Measurements from ENCODE around the gene PSMD1. TPM values are rescaled to one million over a fixed set of nuclear protein-coding genes. Genes with fewer than 3 reads are reported as not detected.

The PSMD1 gene
- total and polyA plus RNA-seq, 12 donors = 39.8 to 113 (median 94.0) TPM

GRCh38 chr2:231168460-231169139 lies 111.9 kb downstream of the PSMD1 start:
- no peaks in the 10 kb centered on the region for H3K9me3 ChIP-seq
- peaks cover 0 to 87% (median 43%) of the 10 kb centered on the region in 9 donors for H3K36me3 ChIP-seq
- 75 to 77% methylated on average over 4 of the region's 4 CpGs for WGBS, 2 donors

DNA sequence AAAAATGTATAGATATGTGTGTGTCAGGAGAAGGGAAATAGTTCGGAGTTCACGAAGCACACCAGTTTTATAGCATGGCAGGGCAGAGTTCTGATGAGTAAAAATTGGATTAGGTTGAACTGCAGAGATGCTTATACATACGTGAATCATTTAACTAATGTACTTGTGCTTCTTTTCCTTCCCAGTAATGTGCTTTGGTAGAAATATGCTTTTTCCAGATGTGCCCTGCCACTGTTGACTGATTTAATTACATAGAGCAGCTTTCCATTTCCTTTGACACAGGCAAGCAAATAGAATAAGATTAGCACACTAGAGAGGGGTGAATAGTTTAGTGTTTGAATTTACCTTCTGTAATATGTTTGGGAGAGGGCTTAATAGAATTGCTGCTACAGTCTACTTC lies 112.8 kb downstream of the PSMD1 start:
- intact Hi-C loops (cut with DNase I) = no loop called here
- 50 to 58% methylated on average over 3 of the region's 3 CpGs for WGBS, 2 donors
- Histone ChIP-seq H3K4me3 (no peak overlapping the region), H3K36me3 (peaks cover 0 to 83% (median 39%) of the 10 kb centered on the region in 9 donors), H3K27ac (peak overlapping the region in 4 of 10 donors; percentile 0 to 42 (median 22)), H3K9me3 (no peaks in the 10 kb centered on the region), H3K27me3 (no peaks in the 10 kb centered on the region), H3K4me1 (peaks cover 0 to 40% (median 19%) of the 10 kb centered on the region in 9 donors)
- ATAC-seq (peak in 1 of 8 donors; percentile 34), DNase-seq (no peak)
- TF ChIP-seq, protein P1, sequence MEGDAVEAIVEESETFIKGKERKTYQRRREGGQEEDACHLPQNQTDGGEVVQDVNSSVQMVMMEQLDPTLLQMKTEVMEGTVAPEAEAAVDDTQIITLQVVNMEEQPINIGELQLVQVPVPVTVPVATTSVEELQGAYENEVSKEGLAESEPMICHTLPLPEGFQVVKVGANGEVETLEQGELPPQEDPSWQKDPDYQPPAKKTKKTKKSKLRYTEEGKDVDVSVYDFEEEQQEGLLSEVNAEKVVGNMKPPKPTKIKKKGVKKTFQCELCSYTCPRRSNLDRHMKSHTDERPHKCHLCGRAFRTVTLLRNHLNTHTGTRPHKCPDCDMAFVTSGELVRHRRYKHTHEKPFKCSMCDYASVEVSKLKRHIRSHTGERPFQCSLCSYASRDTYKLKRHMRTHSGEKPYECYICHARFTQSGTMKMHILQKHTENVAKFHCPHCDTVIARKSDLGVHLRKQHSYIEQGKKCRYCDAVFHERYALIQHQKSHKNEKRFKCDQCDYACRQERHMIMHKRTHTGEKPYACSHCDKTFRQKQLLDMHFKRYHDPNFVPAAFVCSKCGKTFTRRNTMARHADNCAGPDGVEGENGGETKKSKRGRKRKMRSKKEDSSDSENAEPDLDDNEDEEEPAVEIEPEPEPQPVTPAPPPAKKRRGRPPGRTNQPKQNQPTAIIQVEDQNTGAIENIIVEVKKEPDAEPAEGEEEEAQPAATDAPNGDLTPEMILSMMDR (IDR thresholded peaks at IDR 0.05) = no peak

More at GRCh38 chr2:231168460-231169139, 111.9 kb downstream of the PSMD1 start:
- Histone ChIP-seq H3K4me1 (peaks cover 0 to 32% (median 14%) of the 10 kb centered on the region in 9 donors), H3K27ac (peak overlapping the region in 5 of 10 donors; percentile 10 to 59 (median 33)), H3K4me3 (no peak overlapping the region), H3K27me3 (no peaks in the 10 kb centered on the region)
- TF ChIP-seq, protein P1 (IDR thresholded peaks at IDR 0.05) = no peak
- intact Hi-C loops (cut with DNase I) = no loop called here
- peak in 3 of 8 donors; percentile 24 to 39 (median 38) for ATAC-seq
- DNase-seq = no peak

DNA sequence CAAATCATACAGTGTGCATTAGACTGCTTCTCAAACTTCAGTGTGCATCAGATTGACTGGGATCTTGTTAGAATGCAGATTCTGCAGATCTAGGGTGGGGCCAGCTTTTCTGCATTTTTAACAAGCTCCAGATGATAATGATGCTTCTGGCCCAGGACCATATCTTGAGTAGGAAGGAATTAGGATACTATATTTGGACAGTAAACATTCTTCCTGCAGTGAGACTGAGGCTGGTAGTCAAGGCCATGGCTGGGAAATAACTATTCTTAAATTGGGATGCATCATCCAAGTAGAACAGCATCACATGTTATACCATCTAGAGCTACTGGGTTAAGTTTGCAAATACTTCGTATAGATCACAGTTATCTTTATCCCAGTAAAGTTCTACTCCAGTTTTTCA lies 113.4 kb downstream of the PSMD1 start:
- Histone ChIP-seq H3K27ac (peak overlapping the region in 3 of 10 donors; percentile 0 to 42 (median 33)), H3K27me3 (no peaks in the 10 kb centered on the region), H3K4me3 (no peak overlapping the region), H3K4me1 (peaks cover 0 to 45% (median 21%) of the 10 kb centered on the region in 9 donors), H3K36me3 (peaks cover 0 to 83% (median 35%) of the 10 kb centered on the region in 9 donors), H3K9me3 (no peaks in the 10 kb centered on the region)
- 40 to 53% methylated on average over 1 of the region's 1 CpG for WGBS, 2 donors
- ATAC-seq = peak in 2 of 8 donors; percentile 30 to 46
- DNase-seq = no peak
- intact Hi-C loops (cut with DNase I) = no loop called here
- TF ChIP-seq, protein P1 (IDR thresholded peaks at IDR 0.05) = no peak

- WGBS, 2 donors = 77 to 80% methylated on average over 3 of the region's 3 CpGs
Observed at GRCh38 chr2:231172025-231172424, 115.4 kb downstream of the PSMD1 start.

More at GRCh38 chr2:231172025-231172424, 115.4 kb downstream of the PSMD1 start:
- intact Hi-C loops (cut with DNase I) = no loop called here
- no peak for ATAC-seq
- DNase-seq = no peak
- H3K27ac ChIP-seq = no peak overlapping the region
- H3K36me3 ChIP-seq = peaks cover 0 to 75% (median 22%) of the 10 kb centered on the region in 9 donors
- H3K4me1 ChIP-seq = peaks cover 0 to 45% (median 22%) of the 10 kb centered on the region in 9 donors
- H3K27me3 ChIP-seq = no peaks in the 10 kb centered on the region
- no peak overlapping the region for H3K4me3 ChIP-seq
- TF ChIP-seq, protein P1 (IDR thresholded peaks at IDR 0.05) = no peak
- H3K9me3 ChIP-seq = no peaks in the 10 kb centered on the region
